GM12878 (cell line): Measurements from ENCODE around the gene ITGB8. TPM values are rescaled to one million over a fixed set of nuclear protein-coding genes. Genes with fewer than 3 reads are reported as not detected.
A peak's percentile ranks its signal among the peaks of the same experiment; 100 is the strongest.

Experiments
- ATF7 ChIP-seq: fragments of 450-650 bp; IDR thresholded peaks from 2 replicates; pipeline ENCODE4 v1.6.1; 2016; ENCODE audit warnings: low read depth, mild to moderate bottlenecking
- BMI1 ChIP-seq: fragments of 450-650 bp; IDR thresholded peaks from 2 replicates; pipeline ENCODE4 v1.6.1; 2016; ENCODE audit warnings: mild to moderate bottlenecking, moderate library complexity, borderline replicate concordance
- BRCA1 ChIP-seq: IDR thresholded peaks from 2 replicates; pipeline ENCODE4 v1.6.1; 2011; ENCODE audit warnings: low read depth, low read length, improper control_type of control experiment
- CHD1 ChIP-seq: IDR thresholded peaks from 2 replicates; pipeline ENCODE4 v1.6.1; 2012; ENCODE audit warnings: low read depth, low read length, improper control_type of control experiment
- CREM ChIP-seq: IDR thresholded peaks from 2 replicates; pipeline ENCODE4 v1.6.1; 2014; ENCODE audit warnings: antibody characterized with exemption, low read depth
- CTCF ChIP-seq, 3 experiments: IDR thresholded peaks in 2 of 3; conservative IDR thresholded peaks in 1 of 3; 2 replicates each; pipeline ENCODE4 v1.5.1; 2011; ENCODE audit warnings: low read depth in 3 of 3, low read length in 3 of 3, mild to moderate bottlenecking in 3 of 3, control low read depth in 2 of 3, moderate library complexity in 2 of 3, inconsistent platforms in 1 of 3, mixed read lengths in 1 of 3; ENCODE audit not compliant: control insufficient read depth in 2 of 3, insufficient read depth in 1 of 3; ENCODE audit errors: extremely low read depth in 1 of 3
- E2F8 ChIP-seq: fragments of 450-650 bp; IDR thresholded peaks from 2 replicates; pipeline ENCODE4 v1.6.1; 2018; ENCODE audit warnings: mild to moderate bottlenecking, low read depth, moderate library complexity; ENCODE audit not compliant: partially characterized antibody
- FOXK2 ChIP-seq: fragments of 450-650 bp; IDR thresholded peaks from 2 replicates; pipeline ENCODE4 v1.6.1; 2017; ENCODE audit warnings: mild to moderate bottlenecking, moderate library complexity
- IRF3 ChIP-seq: fragments of 450-650 bp; IDR thresholded peaks from 2 replicates; pipeline ENCODE4 v1.6.1; 2014; ENCODE audit warnings: mild to moderate bottlenecking
- MYB ChIP-seq: fragments of 150-350 bp; IDR thresholded peaks from 2 replicates; pipeline ENCODE4 v1.6.1; 2014; ENCODE audit warnings: mild to moderate bottlenecking, low read depth, low read length, borderline replicate concordance
- NFYB ChIP-seq: IDR thresholded peaks from 2 replicates; pipeline ENCODE4 v1.6.1; 2011; ENCODE audit warnings: low read depth, mild to moderate bottlenecking, low read length, improper control_type of control experiment, moderate library complexity; ENCODE audit not compliant: insufficient read depth
- NR2C2 ChIP-seq: IDR thresholded peaks from 2 replicates; pipeline ENCODE4 v1.6.1; 2011; ENCODE audit warnings: borderline replicate concordance, low read depth; ENCODE audit not compliant: control insufficient read depth, insufficient read length
- PAX5 ChIP-seq: IDR thresholded peaks from 2 replicates; pipeline ENCODE4 v1.6.1; 2011; ENCODE audit warnings: low read depth, low read length, borderline replicate concordance
- PML ChIP-seq: IDR thresholded peaks from 2 replicates; pipeline ENCODE4 v1.6.1; 2012; ENCODE audit warnings: low read length, inconsistent platforms
- POLR2A ChIP-seq: IDR thresholded peaks from 2 replicates; pipeline ENCODE4 v1.6.1; 2011; ENCODE audit warnings: low read depth, mild to moderate bottlenecking, low read length
- RAD21 ChIP-seq: IDR thresholded peaks from 2 replicates; pipeline ENCODE4 v1.6.1; 2011; ENCODE audit warnings: mild to moderate bottlenecking, low read depth, low read length, moderate library complexity; ENCODE audit not compliant: insufficient read depth
- RCOR1 ChIP-seq: conservative IDR thresholded peaks from 2 replicates; pipeline ENCODE4 v1.6.1; 2012; ENCODE audit warnings: low read depth, low read length, improper control_type of control experiment
- RELA ChIP-seq: fragments of 450-650 bp; IDR thresholded peaks from 2 replicates; pipeline ENCODE4 v1.8.0; 2014; ENCODE audit warnings: borderline replicate concordance; ENCODE audit not compliant: partially characterized antibody
- SP1 ChIP-seq: IDR thresholded peaks from one replicate; pipeline ENCODE4 v1.6.1; 2011; ENCODE audit warnings: low read depth, low read length
- SRF ChIP-seq, 2 experiments: IDR thresholded peaks; 2 replicates each; pipeline ENCODE4 v1.6.1; 2011; ENCODE audit warnings: low read depth in 2 of 2, low read length in 2 of 2, mild to moderate bottlenecking in 1 of 2, moderate library complexity in 1 of 2
- ZNF217 ChIP-seq: fragments of 450-650 bp; IDR thresholded peaks from 2 replicates; pipeline ENCODE4 v1.6.1; 2017; ENCODE audit warnings: antibody characterized with exemption, mild to moderate bottlenecking
- ZNF687 ChIP-seq: fragments of 450-650 bp; IDR thresholded peaks from 2 replicates; pipeline ENCODE4 v1.6.1; 2017; ENCODE audit warnings: mild to moderate bottlenecking, moderate library complexity
- ZSCAN29 ChIP-seq: fragments of 450-650 bp; IDR thresholded peaks from 2 replicates; pipeline ENCODE4 v1.6.1; 2017; ENCODE audit warnings: mild to moderate bottlenecking, moderate library complexity
- polyA plus RNA-seq, 11 experiments: library from polyadenylated mRNA; depleted of rRNA in 4 of 11; unstranded in 6 of 11; stranded (reverse) in 5 of 11; fragments of >200 nt; fragmentation: Nextera tagmentation in 4 of 11; fragmentation: Illumina TruSeq in 1 of 11; extraction: Ambion mirVana in 4 of 11; extraction: Trizol in 1 of 11; gene quantifications; 1 replicate in 1 of 11; 2 replicates in 10 of 11; pipeline versions ENCODE4 v1.2.1 to v1.2.3, GENCODE V29; 2011 to 2016; ENCODE audit warnings: inconsistent platforms in 2 of 11, missing spikeins in 2 of 11, low read depth in 1 of 11
- total RNA-seq, 4 experiments: library from RNA; depleted of rRNA in 3 of 4; stranded (reverse); fragments of >200 nt in 3 of 4; fragmentation: Illumina TruSeq in 1 of 4; extraction: Trizol in 1 of 4; gene quantifications; 2 replicates each; pipeline versions ENCODE4 v1.2.1 to v1.2.3, GENCODE V29; 2013 to 2021

The ITGB8 gene
- total and polyA plus RNA-seq, 10 of the 15 experiments (the other 5 are each of a cell fraction or from before 2014, with no cell fraction given): 0.37 to 26.2 (median 1.5) TPM

- TF ChIP-seq E2F8 (no peak), CREM (0 out of 2 replicates have a peak, but pooled peaks have one; percentile 26), IRF3 (no peak), NR2C2 (no peak), CHD1 (no peak), BMI1 (no peak), FOXK2 (no peak), ZNF217 (no peak), CTCF (IDR thresholded peaks at IDR 0.05 in 2 of 3, conservative IDR thresholded peaks at IDR 0.05 in 1 of 3; ENCODE audit: control insufficient read depth in 2 of 3, extremely low read depth in 1 of 3, insufficient read depth in 1 of 3, low read depth in 3 of 3, low read length in 3 of 3) (no peak), SP1 (no peak), ZSCAN29 (no peak), NFYB (no peak), POLR2A (no peak), RELA (no peak), BRCA1 (no peak), PAX5 (no peak), MYB (no peak), RCOR1 (no peak), SRF (IDR thresholded peaks at IDR 0.05; ENCODE audit: low read depth in 2 of 2, low read length in 2 of 2) (no peak), PML (no peak), ATF7 (peak; percentile 59; the same call in 1 of the 2 replicates), ZNF687 (peak; percentile 36; the same call in 1 of the 2 replicates), RAD21 (no peak)
These were observed 40.1 kb upstream of the ITGB8 start (continued) for GRCh38 chr7:20290505-20291111.
